Measurements from ENCODE around the gene CERT1. TPM values are rescaled to one million over a fixed set of nuclear protein-coding genes. Genes with fewer than 3 reads are reported as not detected.

CERT1 gene
- 38.0 and 40.8 TPM in 2 replicates for total RNA-seq

GRCh38 chr5:75511435-75512382 lies at the start of gene CERT1, which contains the start of gene POLK:
CERT1 (minus strand) TSS chr5:75511629; CDS start chr5:75511207, 422 bp downstream.
POLK (plus strand) TSS chr5:75511891.

GRCh38 chr5:75336615-75337336 lies 174.7 kb downstream of the CERT1 start, which contains the start of gene HMGCR:
HMGCR (plus strand) TSS chr5:75337220; CDS start chr5:75342606, 5,386 bp downstream.

Small RNA genes within 50 kb of the gene (small RNA-seq; reads per million reads assigned to genes)
- not detected for gene RNU7-175P

Other genes with a start within 250 kb of the CERT1 start
- gene HMGCR, start 174.4 kb downstream of the CERT1 start, total RNA-seq: 111 and 144 TPM in 2 replicates
- gene POLK, start 262 bp upstream of the CERT1 start, total RNA-seq: 49.8 and 55.5 TPM in 2 replicates
- 0.14 and 0.27 TPM in 2 replicates for gene ANKDD1B, start 99.8 kb upstream of the CERT1 start, total RNA-seq
- gene POC5, start 205.8 kb upstream of the CERT1 start, total RNA-seq: 14.9 and 20.1 TPM in 2 replicates

All from thoracic aorta endothelial cell (primary cell).